ENCODE data around the gene PRKCA. TPM values are rescaled to one million over a fixed set of nuclear protein-coding genes. Genes with fewer than 3 reads are reported as not detected.

The PRKCA gene
- total and polyA plus RNA-seq, 9 of the 15 experiments (the other 6 are each of a cell fraction or from before 2014, with no cell fraction given): 3.2 to 33.0 (median 17.8) TPM

- ATAC-seq: no peak
- H2AFZ ChIP-seq (ENCODE audit: low read depth, low read length): no peak overlapping the region
- WGBS (ENCODE audit: insufficient coverage, low coverage, missing lambda C conversion rate): 90% methylated on average over 5 of the region's 7 CpGs
- no TSS peak for BruUV-seq (replicated peaks)
- no peak overlapping the region for H3K27ac ChIP-seq (ENCODE audit: extremely low read depth, low read depth, low read length)
- FAIRE-seq: no peak
- no peaks in the 10 kb centered on the region for H3K27me3 ChIP-seq (ENCODE audit: control insufficient read depth in 2 of 2, insufficient read depth in 2 of 2, low read length in 2 of 2)
- no peak overlapping the region for H3K4me2 ChIP-seq (ENCODE audit: insufficient read depth, low read length)
- H3K36me3 ChIP-seq (ENCODE audit: control insufficient read depth, insufficient read depth, low read length): no peaks in the 10 kb centered on the region
- ChIA-PET POLR2A (interaction anchor here (0.8 kb wide), 1 partner anchor 208 kb away, joined by 3 read pairs; no protein-coding TSS in a partner anchor), CTCF (ENCODE audit: low intra/inter-chr PET ratio) (no interaction called here)
- H3K9me1 ChIP-seq (ENCODE audit: control insufficient read depth, insufficient read depth, low read length): no peaks in the 10 kb centered on the region
- H3K4me3 ChIP-seq: no peak overlapping the region
- no peak overlapping the region for H3K9ac ChIP-seq (ENCODE audit: insufficient read depth in 1 of 2, low read depth in 2 of 2, low read length in 2 of 2)
- intact Hi-C loops (cut with micrococcal nuclease): no loop called here
- H3K79me2 ChIP-seq (ENCODE audit: control insufficient read depth, insufficient read depth, low read length): peaks cover 7% of the 10 kb centered on the region; the same call in 2 of the 3 replicates
- H3K4me1 ChIP-seq (replicated peaks in 1 of 2; ENCODE audit: control insufficient read depth in 2 of 2, insufficient read depth in 2 of 2, low read length in 2 of 2): peaks cover 0 to 1% of the 10 kb centered on the region in 2 experiments; a peak in 2 of 5 replicates
- DNase-seq (ENCODE audit: extremely low read depth in 1 of 4, low spot score in 3 of 4): no peak
- no peaks in the 10 kb centered on the region for H3K9me3 ChIP-seq (replicated peaks; ENCODE audit: control insufficient read depth, insufficient read depth, low read depth, low read length)
- in situ Hi-C loops (cut with MboI): no loop called here
- H4K20me1 ChIP-seq (replicated peaks; ENCODE audit: control insufficient read depth, insufficient read depth, low read length): no peaks in the 10 kb centered on the region
- TF ChIP-seq L3MBTL2 (IDR thresholded peaks at IDR 0.05) (no peak), MAX (CRISPR knock-in tag; IDR thresholded peaks at IDR 0.05) (no peak), HNRNPLL (IDR thresholded peaks at IDR 0.05; ENCODE audit: low read depth, low read length, poor library complexity, severe bottlenecking) (no peak), RERE (CRISPR knock-in tag; IDR thresholded peaks at IDR 0.05; ENCODE audit: borderline replicate concordance) (no peak), PRPF4 (IDR thresholded peaks at IDR 0.05; ENCODE audit: insufficient read depth, low read depth, low read length, poor library complexity, severe bottlenecking) (no peak), ZEB2 (IDR thresholded peaks at IDR 0.05) (no peak), ZNF57 (CRISPR knock-in tag; IDR thresholded peaks at IDR 0.05) (no peak), ZNF609 (CRISPR knock-in tag; IDR thresholded peaks at IDR 0.05; ENCODE audit: borderline replicate concordance) (no peak), STAG1 (CRISPR knock-in tag; IDR thresholded peaks at IDR 0.05; ENCODE audit: borderline replicate concordance) (no peak), NR1H2 (CRISPR knock-in tag; IDR thresholded peaks at IDR 0.05) (no peak), DIDO1 (tag; IDR thresholded peaks at IDR 0.05; ENCODE audit: low read depth) (no peak), CGGBP1 (CRISPR knock-in tag; IDR thresholded peaks at IDR 0.05) (no peak), HLTF (IDR thresholded peaks at IDR 0.05) (no peak)
Observed at GRCh38 chr17:66438101-66438500, 135.7 kb downstream of the PRKCA start.

Measured in K562 (cell line).